ENCODE results near the gene SLCO2B1.

GRCh38 chr11:75230621-75231020 is 79.7 kb downstream of the SLCO2B1 start:
- TF ChIP-seq CTCF (conservative IDR thresholded peaks at IDR 0.05 in 1 of 2, IDR thresholded peaks at IDR 0.05 in 1 of 2; ENCODE audit: extremely low read depth in 1 of 2, insufficient read depth in 1 of 2, low read depth in 1 of 2, low read length in 2 of 2) (no peak), EZH2 (IDR thresholded peaks at IDR 0.05; ENCODE audit: borderline replicate concordance, low read length) (no peak)
